OCI-LY3 (cell line): ENCODE measurements around the gene TAF5.

Experiments
- CTCF ChIP-seq: fragments of 200-600, 300-600 bp; sonication (generic); IDR thresholded peaks from 2 replicates; pipeline ENCODE4 v1.5.1; 2014; ENCODE audit warnings: antibody characterized with exemption, low read length, low read depth
- EZH2phosphoT487 ChIP-seq: fragments of 200-600 bp; shearing (Covaris generic); IDR thresholded peaks from 2 replicates; pipeline ENCODE4 v1.6.1; 2018; ENCODE audit warnings: antibody characterized with exemption, mixed run types, low read depth

DNA sequence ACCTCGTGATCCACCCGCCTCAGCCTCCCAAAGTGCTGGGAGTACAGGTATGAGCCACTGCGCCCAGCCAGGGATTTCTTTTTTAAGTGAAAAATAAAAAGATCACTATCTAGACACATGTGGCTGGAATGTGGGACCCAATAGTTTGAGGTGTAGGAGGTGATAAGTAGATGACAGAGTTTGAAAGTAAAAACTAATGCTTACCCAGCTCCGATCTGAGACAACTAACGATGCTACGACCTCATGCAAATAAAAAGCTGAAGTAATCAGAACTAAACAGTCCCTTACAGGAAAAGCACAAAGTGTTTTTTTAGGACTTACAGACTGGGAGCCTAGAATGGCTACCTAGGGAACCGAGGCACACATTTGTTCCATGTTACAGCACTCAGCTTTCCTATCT lies 39.9 kb upstream of the TAF5 start:
- TF ChIP-seq EZH2phosphoT487 (no peak), CTCF (no peak)
